PC-9 (cell line): Measurements from ENCODE around the gene PLD5. TPM values are rescaled to one million over a fixed set of nuclear protein-coding genes. Genes with fewer than 3 reads are reported as not detected.

Experiments
- BruUV-seq: library from RNA; stranded (reverse); fragments of 400-500 nt; replicated peaks from 2 replicates; lab custom pipeline; 2021; lab: Mats Ljungman, UMichigan
- CTCF ChIA-PET: fragments of 300-600 bp; sonication (Branson Sonifier 250); formaldehyde crosslinking; loops from one replicate; lab custom pipeline; 2022; ENCODE audit warnings: antibody characterized with exemption; lab: Charles Lee
- POLR2A ChIA-PET: fragments of 300-600 bp; sonication (Branson Sonifier 250); formaldehyde crosslinking; loops from one replicate; lab custom pipeline; 2022; ENCODE audit warnings: antibody characterized with exemption; ENCODE audit not compliant: unreplicated experiment; lab: Charles Lee
- DNase-seq, 2 experiments: peaks; one replicate each; pipeline versions ENCODE4 v3.0.0 to v3.0.0-alpha.2; 2015 to 2022; ENCODE audit warnings: mixed read lengths in 1 of 2
- H2AFZ ChIP-seq: fragments of 200-600 bp; sonication (generic); 2 replicates; pipeline ENCODE4 v1.8.1; 2017; ENCODE audit warnings: antibody characterized with exemption
- H3F3A ChIP-seq: fragments of 200-600 bp; sonication (generic); 2 replicates; pipeline ENCODE4 v1.8.1; 2017; ENCODE audit warnings: antibody characterized with exemption, mild to moderate bottlenecking, low read depth; ENCODE audit not compliant: insufficient read depth
- H3K27ac ChIP-seq: fragments of 200-600 bp; sonication (generic); 2 replicates; pipeline ENCODE4 v1.6.1; 2016; ENCODE audit warnings: mixed run types
- H3K27me3 ChIP-seq: fragments of 200-600 bp; sonication (generic); 2 replicates; pipeline ENCODE4 v1.6.1; 2016; ENCODE audit warnings: low read depth, mixed run types; ENCODE audit not compliant: insufficient read depth
- H3K36me3 ChIP-seq: fragments of 200-600 bp; sonication (generic); 2 replicates; pipeline ENCODE4 v1.6.1; 2016; ENCODE audit warnings: low read depth, mixed run types
- H3K4me1 ChIP-seq: fragments of 200-600 bp; sonication (generic); replicated peaks from 2 replicates; pipeline ENCODE4 v1.6.1; 2016; ENCODE audit warnings: mixed run types; ENCODE audit not compliant: insufficient read depth
- H3K4me2 ChIP-seq: fragments of 200-600 bp; sonication (generic); 2 replicates; pipeline ENCODE4 v1.6.1; 2017; ENCODE audit warnings: mixed run types
- H3K4me3 ChIP-seq: fragments of 200-600 bp; sonication (generic); 2 replicates; pipeline ENCODE4 v1.6.1; 2016; ENCODE audit warnings: mixed run types
- H3K79me2 ChIP-seq: fragments of 200-600 bp; sonication (generic); 2 replicates; pipeline ENCODE4 v1.6.1; 2017; ENCODE audit warnings: low read depth, mixed run types
- H3K9me2 ChIP-seq: fragments of 200-600 bp; sonication (generic); 2 replicates; pipeline ENCODE4 v1.8.1; 2017; ENCODE audit warnings: mild to moderate bottlenecking; ENCODE audit not compliant: insufficient read depth
- H3K9me3 ChIP-seq: fragments of 200-600 bp; sonication (generic); 2 replicates; pipeline ENCODE4 v1.8.1; 2016; ENCODE audit warnings: low read depth; ENCODE audit not compliant: insufficient read depth
- H4K20me1 ChIP-seq: fragments of 200-600 bp; sonication (generic); 2 replicates; pipeline ENCODE4 v1.8.1; 2017; ENCODE audit not compliant: insufficient read depth
- EZH2 ChIP-seq: fragments of 200-600 bp; sonication (generic); IDR thresholded peaks from 2 replicates; pipeline ENCODE4 v1.8.0; 2017; ENCODE audit warnings: antibody characterized with exemption, low read depth
- intact Hi-C: fragments of 100-400 bp; cut with micrococcal nuclease; formaldehyde crosslinking; loops from one replicate; pipeline ENCODE4 v1.10.0; 2022; ENCODE audit not compliant: unreplicated experiment
- total RNA-seq: library from RNA; stranded (reverse); gene quantifications from 2 replicates; pipeline ENCODE4 v1.2.3, GENCODE V29; 2021
- TF ChIP-seq, protein P1 (sequence below): fragments of 200-600 bp; sonication (generic); conservative IDR thresholded peaks from 2 replicates; pipeline ENCODE4 v1.6.1; 2017; ENCODE audit warnings: mixed run types, antibody characterized with exemption, mild to moderate bottlenecking, moderate library complexity

PLD5 gene
- total RNA-seq, 1 experiment from 2014 or later, result not detected

DNA sequence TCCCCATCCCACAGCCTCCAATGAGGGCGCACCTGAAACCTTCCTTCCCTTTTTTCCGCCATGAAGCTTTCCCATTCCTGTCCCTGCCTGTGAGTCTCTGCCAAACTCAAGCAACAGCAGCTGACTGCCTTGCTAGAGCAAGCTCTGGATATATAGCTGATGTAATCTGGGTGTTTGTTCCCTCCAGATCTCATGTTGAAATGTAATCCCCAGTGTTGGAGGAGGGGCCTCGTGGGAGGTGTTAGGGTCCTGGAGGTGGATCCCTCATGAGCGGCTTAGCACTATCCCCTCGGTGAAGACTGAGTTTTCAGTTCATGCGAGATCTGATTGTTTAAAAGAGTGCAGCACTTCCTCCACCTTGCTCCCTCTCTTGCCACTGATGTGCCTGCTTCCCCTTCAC, 321.2 kb downstream of the PLD5 start:
- DNase-seq, result no peak
- POLR2A ChIA-PET, result no interaction called here
- intact Hi-C loops, result loop anchor here (10.0 kb wide), 1 partner anchor 118 kb away; no protein-coding TSS in a partner anchor

DNA sequence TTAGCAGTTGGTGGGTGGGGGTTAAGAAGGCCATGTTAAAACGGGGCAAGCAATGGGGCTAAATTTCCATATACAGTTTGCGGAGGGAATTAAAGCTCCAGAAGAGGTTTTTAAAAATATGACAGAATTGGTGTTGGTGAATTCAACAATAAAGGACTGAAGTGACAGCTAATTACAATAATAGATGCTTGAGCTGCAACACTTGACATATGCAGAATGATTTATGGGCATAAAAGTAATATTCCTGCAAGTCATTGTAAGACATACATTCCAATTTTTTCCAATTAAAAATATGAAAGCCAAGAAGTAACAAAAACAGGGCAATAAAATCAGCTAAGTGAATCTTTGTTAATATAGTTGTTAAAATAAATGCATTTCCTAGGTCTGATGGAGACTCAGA, 323.4 kb downstream of the PLD5 start:
- H3F3A ChIP-seq, result no peaks in the 10 kb centered on the region
- no TSS peak for BruUV-seq
- no peak overlapping the region for H3K27ac ChIP-seq
- H3K27me3 ChIP-seq, result peaks cover 65% of the 10 kb centered on the region
- no peaks in the 10 kb centered on the region for H3K79me2 ChIP-seq
- intact Hi-C loops, result loop anchor here (10.0 kb wide), 1 partner anchor 116 kb away; no protein-coding TSS in a partner anchor
- H3K36me3 ChIP-seq, result no peaks in the 10 kb centered on the region
- POLR2A ChIA-PET, result no interaction called here
- no peaks in the 10 kb centered on the region for H3K4me1 ChIP-seq
- H2AFZ ChIP-seq, result no peak overlapping the region
- H3K4me3 ChIP-seq, result no peak overlapping the region
- CTCF ChIA-PET, result no interaction called here
- H4K20me1 ChIP-seq, result no peaks in the 10 kb centered on the region
- DNase-seq, result no peak
- no peaks in the 10 kb centered on the region for H3K9me2 ChIP-seq
- H3K4me2 ChIP-seq, result no peak overlapping the region
- no peak for TF ChIP-seq EZH2
- TF ChIP-seq, protein P1, sequence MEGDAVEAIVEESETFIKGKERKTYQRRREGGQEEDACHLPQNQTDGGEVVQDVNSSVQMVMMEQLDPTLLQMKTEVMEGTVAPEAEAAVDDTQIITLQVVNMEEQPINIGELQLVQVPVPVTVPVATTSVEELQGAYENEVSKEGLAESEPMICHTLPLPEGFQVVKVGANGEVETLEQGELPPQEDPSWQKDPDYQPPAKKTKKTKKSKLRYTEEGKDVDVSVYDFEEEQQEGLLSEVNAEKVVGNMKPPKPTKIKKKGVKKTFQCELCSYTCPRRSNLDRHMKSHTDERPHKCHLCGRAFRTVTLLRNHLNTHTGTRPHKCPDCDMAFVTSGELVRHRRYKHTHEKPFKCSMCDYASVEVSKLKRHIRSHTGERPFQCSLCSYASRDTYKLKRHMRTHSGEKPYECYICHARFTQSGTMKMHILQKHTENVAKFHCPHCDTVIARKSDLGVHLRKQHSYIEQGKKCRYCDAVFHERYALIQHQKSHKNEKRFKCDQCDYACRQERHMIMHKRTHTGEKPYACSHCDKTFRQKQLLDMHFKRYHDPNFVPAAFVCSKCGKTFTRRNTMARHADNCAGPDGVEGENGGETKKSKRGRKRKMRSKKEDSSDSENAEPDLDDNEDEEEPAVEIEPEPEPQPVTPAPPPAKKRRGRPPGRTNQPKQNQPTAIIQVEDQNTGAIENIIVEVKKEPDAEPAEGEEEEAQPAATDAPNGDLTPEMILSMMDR, result no peak
- H3K9me3 ChIP-seq, result no peaks in the 10 kb centered on the region

More for the DNA sequence above, 321.2 kb downstream of the PLD5 start:
- no peaks in the 10 kb centered on the region for H3F3A ChIP-seq
- no peak overlapping the region for H2AFZ ChIP-seq
- H3K4me3 ChIP-seq, result no peak overlapping the region
- no peak overlapping the region for H3K27ac ChIP-seq
- no peaks in the 10 kb centered on the region for H3K9me2 ChIP-seq
- no peaks in the 10 kb centered on the region for H3K4me1 ChIP-seq
- TF ChIP-seq EZH2, result no peak
- TF ChIP-seq, protein P1, result no peak
- H4K20me1 ChIP-seq, result no peaks in the 10 kb centered on the region
- peaks cover 55% of the 10 kb centered on the region for H3K27me3 ChIP-seq
- no peak overlapping the region for H3K4me2 ChIP-seq
- no peaks in the 10 kb centered on the region for H3K9me3 ChIP-seq
- no TSS peak for BruUV-seq
- CTCF ChIA-PET, result no interaction called here
- H3K79me2 ChIP-seq, result no peaks in the 10 kb centered on the region
- H3K36me3 ChIP-seq, result no peaks in the 10 kb centered on the region

DNA sequence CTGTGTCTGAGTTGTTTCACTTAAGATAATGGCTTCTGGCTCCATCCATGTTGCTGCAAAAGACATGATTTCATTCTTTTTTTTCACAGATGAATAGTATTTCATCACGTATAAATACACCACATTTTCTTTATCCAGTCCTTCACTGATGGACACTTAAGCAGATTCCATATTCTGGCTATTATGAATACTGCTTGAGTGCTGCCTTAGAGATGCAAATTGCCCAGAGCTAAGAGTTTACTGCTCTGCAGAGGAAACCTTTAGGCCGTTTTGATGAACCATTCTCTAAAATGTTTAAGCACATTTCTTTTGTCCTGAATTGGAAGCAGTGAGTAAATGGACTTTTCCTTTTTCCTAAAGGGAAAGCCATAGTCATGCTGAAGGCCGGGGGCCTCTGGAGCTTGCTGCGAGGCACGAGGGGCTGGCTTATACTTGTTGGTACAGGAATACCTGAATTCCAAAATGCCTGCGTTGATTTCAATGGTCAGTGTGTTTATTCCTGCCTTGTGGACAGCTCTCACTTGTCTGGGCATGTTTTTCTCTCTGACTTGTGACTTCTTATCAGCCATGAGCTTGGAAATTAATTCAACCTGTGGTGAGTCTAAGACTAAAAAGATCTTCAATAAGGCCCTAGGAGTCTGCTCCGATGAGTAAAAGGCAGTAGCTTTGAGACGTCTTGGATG, 324.6 kb downstream of the PLD5 start:
- no peaks in the 10 kb centered on the region for H3K36me3 ChIP-seq
- H3K9me3 ChIP-seq, result no peaks in the 10 kb centered on the region
- H3K4me1 ChIP-seq, result no peaks in the 10 kb centered on the region
- H3K27me3 ChIP-seq, result peaks cover 65% of the 10 kb centered on the region
- H3K4me3 ChIP-seq, result no peak overlapping the region
- H3K9me2 ChIP-seq, result no peaks in the 10 kb centered on the region
- no peaks in the 10 kb centered on the region for H3F3A ChIP-seq
- H4K20me1 ChIP-seq, result no peaks in the 10 kb centered on the region
- BruUV-seq, result no TSS peak
- DNase-seq, result no peak
- no peak for TF ChIP-seq EZH2
- TF ChIP-seq, protein P1, result no peak
- no peak overlapping the region for H3K4me2 ChIP-seq
- H3K79me2 ChIP-seq, result no peaks in the 10 kb centered on the region
- POLR2A ChIA-PET, result no interaction called here
- no peak overlapping the region for H2AFZ ChIP-seq
- CTCF ChIA-PET, result no interaction called here
- H3K27ac ChIP-seq, result no peak overlapping the region
- intact Hi-C loops, result loop anchor here (10.0 kb wide), 1 partner anchor 115 kb away; no protein-coding TSS in a partner anchor
